RPMI8226 (cell line): ENCODE results near the gene MMP15.
"Not testable (repeated sequence)": the region's sequence is repeated elsewhere in the genome, so short reads cannot be mapped to it uniquely, and the experiment has no call there.

Experiments
- DNase-seq: peaks from one replicate; pipeline ENCODE4 v3.0.0-alpha.2; 2015

The MMP15 gene

DNA sequence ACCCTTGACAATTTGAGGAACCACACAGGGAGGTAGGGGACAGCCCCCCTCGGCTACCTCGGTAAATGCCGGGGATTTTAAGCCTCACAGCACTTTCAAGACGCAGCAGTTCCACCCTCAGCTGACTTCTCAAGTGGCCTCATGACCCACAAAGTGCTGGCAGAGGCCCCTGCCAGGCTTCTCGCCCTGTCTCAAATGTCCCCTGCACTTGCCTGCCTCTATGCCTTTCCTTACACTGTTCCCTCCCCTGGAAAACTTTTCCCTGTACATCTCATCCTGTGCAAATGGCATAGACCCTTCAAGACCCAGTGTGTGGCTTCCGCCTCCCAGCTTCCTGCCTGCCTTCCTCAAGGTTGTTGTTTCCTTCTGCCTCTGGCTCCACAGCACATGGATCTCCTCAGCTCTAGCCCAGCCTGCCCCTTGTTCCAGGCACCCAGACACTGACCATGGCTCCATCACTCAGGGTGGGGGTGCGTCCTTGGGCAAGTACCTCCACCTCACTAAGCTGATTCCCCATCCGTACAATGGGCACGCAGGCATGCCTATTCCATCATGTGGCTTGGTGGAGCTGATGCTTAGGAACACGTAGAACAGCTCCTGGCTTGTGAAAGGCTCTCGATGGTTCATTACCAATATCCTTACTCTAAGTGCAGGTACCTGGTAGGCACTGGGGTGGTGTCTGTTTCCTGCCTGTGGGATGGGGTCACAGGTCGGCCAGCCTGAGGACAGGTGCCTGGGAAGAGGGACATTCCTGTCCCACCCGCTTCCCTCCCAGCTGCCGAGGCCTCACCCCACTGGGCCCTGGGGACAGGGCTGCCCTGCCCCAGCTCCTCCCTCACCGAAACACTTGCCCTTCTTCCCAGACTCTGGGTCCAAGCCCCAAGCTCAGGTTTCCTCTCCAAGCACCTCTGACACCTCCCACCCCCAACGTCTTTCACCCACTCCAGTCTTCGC lies 24.0 kb downstream of the MMP15 start:
- DNase-seq = no peak

DNA sequence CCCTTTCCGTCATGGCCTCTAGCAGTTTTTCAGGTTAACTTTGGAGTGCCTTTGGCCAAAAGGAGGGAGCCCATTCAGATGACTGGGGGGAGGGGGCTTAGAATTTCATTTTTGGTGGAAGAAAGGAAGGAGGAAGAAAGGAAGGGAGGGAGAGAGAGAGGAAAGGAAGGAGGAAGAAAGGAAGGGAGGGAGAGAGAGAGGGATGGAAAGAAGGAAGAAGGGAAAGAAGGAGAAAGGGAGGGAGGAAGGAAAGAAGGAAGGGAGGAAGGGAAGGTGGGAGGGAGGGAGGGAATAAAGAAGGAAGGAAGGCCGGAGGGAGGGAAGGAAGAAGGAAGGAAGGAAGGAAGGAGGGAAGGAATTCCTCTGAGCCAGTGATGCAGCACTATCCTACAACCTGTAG lies 25.7 kb downstream of the MMP15 start:
- DNase-seq = no peak

DNA sequence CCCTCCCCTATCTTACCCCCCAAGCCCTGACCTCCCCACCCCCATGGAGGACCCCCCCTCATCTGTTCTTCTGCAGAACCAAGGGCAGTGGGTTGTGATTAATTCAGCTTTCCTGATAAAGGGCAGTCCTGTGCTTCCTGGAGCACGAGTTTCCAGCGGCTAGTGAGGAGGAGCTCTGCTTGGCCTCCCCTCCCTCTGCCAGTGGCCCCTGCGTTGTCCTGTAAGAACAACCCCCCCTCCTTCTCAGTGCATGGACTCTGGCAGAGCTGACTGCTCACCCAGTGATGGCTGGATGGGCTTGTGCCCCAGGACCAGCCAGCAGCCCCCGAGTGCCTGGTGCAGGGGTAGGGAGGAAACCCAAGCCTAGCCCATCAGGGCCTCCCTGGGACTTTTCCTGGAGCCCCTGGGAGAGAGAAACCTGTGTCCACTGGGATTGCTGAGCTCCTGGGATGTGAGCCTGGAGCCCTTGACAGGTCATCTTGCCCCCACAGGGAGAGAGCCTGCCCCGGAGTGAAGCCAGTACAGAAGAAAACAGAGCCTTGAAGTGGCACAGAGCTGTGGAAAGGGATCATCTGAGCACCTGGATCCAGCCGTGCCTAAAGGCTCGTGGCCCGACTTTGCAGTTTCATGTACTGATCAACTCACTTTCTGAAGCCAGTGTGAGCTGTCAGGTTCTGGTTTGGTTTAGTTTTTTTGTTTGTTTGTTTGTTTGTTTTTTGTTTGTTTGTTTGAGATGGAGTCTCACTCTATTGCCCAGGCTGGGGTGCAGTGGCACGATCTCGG lies 26.5 kb downstream of the MMP15 start:
- DNase-seq = no peak

DNA sequence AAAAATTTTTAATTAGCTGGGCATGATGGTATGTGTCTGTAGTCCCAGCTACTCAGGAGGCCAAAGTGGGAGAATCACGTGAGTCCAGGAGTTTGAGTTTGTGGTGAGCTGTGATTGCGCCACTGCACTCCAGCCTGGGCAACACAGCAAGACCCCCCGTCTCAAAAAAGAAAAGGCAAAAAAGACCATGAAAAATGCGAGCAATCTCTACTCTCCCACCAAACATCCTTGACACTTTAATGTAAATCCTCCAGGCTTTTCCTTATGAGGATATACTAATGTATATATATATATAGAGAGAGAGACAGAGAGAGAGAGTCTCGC lies 28.1 kb downstream of the MMP15 start:
- no peak for DNase-seq

DNA sequence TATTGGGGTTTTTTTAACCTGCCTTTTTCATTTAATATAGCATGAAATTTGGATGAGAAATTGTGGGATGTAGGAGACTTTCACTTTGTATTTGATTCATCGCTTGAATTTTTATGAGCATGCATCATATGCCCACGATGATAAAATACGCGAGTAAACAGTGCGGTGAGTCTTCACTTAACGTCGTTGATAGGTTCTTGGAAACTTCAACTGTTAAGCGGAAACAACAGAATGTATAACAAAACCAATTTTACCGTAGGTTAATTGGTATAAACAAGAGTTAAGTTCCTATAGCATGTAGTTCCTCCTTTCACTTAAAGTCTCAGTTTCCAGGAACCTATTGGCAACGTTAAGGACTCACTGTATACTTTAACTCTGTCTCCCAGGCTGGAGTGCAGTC lies 28.7 kb downstream of the MMP15 start:
- no peak for DNase-seq

DNA sequence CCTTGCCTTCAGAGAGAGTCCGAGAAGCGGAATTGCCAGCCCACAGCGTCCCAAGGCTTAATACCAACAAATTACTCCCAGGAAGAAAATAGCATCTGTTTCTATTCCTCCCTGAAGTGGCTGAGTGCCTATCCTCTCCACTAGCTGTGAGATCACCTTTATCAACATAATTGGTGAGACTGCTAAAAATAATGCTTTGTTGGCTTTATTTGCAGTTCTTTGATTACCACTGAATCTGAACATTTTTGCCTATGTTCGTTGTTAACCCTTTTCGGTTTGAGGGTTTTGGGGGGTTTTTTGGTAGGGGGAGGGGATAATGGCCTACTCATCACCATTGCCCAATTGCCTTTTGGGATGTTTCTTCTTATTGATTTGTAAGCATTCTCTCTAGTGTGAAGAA lies 31.0 kb downstream of the MMP15 start:
- no peak for DNase-seq

DNA sequence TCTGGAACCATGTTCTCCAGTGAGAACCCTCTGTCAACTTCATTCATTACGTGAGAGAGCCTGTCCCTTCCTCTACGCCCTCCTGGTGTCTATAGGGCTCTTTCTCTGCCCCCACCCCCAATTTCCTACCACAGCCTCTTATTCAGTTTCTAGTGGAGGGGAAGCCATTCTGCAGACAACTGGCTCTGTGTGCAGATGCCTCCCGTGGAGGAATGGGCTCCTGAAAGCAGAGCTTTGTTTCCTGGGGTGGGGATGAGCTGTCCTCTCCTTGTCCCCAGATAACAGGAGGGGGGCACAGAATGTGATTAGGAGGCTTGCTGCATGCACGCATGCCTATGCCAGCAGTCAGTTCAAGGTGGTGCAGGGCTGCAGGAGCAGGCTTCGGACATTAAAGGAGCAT lies 31.6 kb downstream of the MMP15 start:
- no peak for DNase-seq

DNA sequence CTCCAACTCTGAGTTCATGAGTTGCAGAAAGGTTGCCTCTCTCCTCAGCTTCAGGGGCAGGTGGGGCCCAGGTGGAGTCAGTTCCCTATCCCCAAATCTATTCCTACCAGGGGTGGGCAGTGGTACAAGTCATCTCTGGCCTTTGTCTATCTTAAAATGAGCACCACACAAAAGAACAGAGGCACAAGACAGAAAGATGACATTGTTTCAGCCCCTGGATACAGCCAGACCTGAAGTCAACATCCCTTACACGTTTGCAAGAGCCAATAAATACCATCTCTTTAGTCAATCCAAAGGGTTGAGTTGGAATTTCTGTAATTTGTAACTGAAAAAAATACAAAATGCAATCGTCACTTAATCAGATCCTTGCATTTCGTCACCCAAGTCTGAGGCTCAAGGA lies 32.2 kb downstream of the MMP15 start:
- DNase-seq = no peak

DNA sequence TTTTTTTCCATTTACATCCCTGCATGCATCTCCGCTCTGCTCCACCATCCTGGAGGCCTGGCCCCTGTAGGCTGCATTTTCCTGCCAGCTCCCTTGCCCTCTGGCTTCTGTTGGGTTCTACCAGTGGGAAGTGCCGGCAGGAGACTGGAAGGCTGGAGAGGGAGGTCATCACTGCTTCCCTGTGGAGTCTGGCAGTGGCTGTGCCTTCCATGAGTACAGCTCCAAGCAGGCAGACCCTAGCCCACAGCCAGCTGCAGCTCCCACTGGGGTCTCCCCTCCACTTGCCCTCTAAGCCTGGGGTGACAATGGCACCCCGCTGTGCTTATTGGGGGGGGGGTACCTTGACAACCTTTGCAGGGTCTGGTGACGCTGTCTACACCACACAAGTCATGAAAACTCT lies 37.3 kb downstream of the MMP15 start:
- DNase-seq = no peak

DNA sequence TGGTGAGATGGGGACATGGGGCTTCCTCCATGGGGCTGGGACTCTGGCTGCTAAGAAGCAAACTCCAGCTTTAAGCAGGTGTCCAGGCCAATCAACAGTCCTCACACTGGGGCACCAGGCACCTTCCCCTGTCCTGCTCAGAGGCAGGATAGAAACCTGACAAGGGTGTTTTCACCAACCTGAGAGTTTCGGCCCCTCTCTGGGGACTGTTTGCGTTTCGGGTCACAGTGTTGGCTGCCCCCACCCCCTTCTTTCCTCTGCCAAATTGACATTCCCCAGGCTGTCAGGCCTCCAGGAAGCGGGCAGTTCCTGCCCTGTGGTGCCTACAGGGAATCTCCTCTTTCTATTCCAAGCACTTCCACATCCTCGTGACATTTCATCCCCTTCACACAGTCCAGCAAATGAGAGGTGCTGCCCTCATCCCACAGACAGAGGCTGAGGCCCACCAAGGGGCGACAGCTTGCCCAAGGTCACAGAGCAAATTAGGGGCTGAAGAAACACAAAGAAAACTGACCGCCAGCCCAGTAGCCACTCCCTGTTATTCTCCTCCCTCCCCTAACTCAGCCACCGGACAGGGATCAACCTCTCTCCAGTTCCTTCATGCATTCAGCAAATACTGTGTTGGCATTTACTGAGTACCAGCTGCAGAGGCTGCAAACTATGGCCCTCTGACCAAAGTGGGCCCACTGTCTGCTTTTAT lies 38.0 kb downstream of the MMP15 start:
- no peak for DNase-seq

DNA sequence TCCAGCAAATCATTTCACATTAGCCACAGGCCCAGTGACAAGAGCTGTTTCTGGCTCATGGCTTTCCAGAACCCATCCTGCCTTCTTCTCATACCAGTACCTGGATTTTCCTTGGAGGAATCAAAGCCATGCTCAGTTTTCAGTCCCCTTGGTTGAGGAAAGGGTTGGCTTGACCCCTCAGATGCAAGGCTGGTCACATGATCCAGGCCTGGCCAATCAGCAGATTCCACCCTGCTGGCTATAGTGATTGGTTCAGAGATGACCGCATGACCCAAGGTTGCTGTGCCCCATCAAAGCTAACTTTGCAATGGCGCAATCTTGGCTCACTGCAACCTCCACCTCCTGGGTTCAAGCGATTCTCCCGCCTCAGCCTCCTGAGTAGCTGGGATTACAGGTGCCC lies 45.0 kb downstream of the MMP15 start:
- no peak for DNase-seq

DNA sequence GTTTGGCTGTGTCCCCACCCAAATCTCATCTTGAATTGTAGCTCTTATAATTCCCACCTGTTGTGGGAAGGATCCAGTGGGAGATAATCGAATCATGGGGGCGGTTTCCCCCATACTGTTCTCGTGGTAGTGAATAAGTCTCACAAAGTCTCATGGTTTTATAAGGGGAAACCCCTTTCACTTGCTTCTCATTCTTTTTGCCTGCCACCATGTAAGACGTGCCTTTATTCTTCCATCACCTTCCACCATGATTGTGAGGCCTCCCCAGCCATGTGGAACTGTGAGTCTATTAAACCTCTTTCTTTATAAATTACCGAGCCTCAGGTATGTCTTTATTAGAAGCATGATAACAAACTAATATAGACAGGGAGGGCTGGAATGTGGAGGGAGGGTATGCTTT lies 46.6 kb downstream of the MMP15 start:
- DNase-seq = not testable (repeated sequence)

DNA sequence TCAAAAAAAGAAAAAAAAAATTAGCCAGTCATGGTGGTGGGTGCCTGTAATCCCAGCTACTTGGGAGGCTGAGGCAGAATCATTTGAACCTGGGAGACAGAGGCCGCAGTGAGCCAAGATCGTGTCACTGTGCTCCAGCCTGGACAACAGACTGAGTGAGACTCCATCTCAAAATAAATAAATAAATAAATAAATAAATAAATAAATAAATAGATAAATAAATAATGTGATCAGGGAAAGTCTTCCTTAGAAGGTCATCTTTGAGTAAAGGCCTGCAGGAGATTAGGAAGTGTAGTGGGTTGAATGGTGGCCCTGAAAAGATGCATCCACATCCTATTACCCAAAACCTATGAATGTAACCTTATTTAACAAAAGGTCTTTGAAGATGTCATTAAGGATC lies 47.5 kb downstream of the MMP15 start:
- DNase-seq = not testable (repeated sequence)

DNA sequence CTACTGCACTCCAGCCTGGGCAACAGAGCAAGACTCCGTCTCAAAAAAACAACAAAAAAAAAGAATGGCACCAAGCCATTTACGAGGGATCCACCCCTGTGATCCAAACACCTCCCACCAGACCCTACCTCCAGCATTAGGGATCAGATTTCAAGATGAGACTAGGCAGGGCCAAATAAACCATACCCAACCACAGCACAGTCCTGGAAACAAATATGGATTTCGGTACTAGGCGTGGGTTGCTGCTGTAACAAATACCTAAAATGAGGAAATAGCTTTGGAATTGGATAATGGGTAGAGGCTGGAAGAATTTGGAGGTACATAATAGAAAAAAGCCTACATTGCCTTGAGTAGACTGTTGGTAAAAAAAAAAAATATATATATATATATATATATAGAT lies 49.1 kb downstream of the MMP15 start:
- DNase-seq = no peak

DNA sequence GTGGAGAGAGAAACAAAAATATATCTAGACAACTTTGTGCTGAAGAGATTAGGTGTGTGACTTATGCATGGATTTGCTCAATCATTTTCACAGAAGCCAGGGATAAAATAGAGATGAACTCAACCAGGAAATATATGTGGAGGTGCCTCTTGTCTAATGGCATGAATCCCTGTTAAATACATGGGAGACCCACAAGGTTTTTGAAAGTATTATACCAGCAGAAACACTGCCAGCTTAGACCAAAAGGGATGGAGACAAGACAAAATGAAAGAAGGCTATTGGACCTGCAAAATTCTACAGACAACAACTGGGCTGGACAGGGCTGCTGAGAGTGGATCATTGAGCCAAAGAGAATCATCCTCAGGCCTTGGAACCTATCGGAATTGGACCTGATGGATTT lies 51.0 kb downstream of the MMP15 start:
- no peak for DNase-seq

DNA sequence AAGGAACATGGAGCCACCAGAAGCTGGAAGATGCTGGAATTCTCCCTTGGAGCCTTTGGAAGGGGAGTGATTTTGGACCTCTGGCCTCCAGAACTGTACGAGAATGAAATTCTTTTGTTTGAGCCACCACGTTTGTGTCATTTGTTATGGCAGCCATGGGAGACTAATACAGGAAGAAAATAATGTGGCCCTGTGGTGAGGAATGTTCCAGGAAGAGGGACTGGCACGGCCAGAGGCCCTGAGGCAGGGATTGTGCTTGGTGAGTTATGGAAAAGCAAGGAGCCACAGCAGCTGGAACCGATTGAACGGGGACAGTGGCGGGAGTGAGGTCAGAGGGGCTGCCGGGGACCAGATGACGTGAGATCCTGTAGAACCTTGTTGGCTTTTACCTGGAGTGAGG lies 52.2 kb downstream of the MMP15 start:
- DNase-seq = no peak

DNA sequence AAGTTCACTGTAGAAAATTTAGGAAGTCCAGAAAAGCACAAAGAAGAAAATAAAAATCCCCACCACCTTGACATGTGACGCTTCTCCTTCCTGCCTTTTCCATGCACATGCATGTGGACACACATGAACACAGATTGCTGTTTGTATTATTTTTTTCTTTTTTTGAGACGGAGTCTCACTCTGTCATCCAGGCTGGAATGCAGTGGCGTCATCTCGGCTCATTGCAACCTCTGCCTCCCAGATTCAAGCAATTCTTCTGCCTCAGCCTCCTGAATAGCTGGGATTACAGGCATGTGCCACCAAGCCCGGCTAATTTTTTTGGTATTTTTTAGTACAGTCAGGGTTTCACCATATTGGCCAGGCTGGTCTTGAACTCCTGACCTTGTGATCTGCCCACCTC lies 55.1 kb downstream of the MMP15 start:
- DNase-seq = not testable (repeated sequence)

DNA sequence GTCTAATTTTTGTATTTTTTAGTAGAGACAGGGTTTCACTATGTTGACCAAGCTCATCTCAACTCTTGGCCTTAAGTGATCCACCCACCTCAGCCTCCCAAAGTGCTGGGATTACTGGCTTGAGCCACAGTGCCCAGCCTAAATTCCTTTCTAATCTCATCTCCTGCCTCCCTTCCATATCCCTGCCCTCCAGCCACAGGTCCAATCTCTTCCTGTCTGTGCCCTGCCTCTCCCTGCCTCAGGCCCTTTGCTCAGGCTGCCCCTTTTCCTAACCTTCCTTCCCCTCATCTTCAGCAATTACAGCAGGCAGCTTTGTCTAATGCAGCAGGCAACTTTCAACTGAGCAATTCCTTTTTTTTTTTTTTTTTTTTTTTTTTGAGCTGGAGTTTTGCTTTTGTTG lies 56.8 kb downstream of the MMP15 start:
- no peak for DNase-seq

DNA sequence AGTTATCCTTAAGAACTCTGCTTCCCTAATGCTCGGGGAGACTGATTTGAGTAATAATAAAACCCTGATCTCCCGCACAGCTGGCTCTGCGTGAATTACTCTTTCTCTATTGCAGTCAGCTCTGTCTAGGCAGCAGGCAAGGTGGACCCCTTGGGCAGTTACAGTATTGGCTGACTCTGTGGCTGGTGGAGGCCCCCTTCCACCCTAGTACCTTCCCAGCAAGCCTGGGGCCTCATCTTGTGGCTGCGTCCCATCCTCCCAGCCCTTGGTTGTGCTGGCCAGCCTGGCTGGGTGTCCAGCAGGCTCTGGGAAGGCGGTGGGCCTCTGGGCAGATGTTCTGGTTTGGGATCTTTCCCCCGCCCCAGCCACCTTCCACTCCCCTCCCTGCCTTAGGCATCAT lies 59.1 kb downstream of the MMP15 start:
- no peak for DNase-seq

DNA sequence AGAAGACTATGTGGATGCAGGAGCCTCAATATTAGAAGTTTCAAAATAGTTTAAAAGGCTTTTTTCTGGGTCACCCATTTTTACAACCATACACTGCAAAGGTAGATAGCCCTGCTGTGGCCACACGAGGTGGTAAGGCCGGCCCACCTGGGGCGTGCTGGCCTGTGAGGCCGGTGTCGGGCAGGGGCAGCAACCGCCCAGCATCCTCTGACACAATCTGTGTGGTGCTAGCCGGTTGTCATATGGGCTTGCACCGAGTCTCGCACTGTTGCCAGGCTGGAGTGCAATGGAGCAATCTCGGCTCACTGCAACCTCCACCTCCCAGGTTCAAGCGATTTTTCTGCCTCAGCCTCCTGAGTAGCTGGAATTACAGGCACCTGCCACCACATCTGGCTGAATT lies 59.6 kb downstream of the MMP15 start:
- no peak for DNase-seq

DNA sequence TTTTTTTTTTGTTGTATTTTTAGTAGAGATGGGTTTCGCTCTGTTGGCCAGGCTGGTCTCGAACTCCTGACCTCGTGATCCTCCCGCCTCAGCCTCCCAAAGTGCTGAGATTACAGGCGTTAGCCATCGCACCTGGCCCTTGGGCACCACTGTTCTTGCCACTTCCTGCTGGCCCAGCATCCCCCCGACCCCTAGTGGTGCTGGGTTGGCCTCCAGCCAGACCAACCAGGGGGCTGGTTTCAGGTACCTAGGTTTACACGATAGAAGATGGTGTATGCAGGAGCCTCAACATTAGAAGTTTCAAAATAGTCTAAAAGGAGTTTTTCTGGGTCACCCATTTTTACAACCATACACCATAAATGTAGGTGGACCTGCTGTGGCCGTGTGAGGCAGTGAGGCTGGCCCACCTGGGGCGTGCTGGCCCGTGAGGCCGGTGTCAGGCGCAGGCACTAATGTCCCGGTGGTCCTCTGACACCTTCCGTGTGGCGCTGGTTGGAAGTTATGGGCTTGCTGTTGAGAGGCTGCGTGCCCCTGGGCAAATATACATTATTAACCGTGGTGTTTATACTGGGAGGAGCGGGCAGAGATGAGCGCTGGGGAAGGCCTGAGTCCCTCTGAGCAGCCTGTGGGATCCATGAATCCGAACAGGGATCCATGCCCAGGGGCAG lies 60.2 kb downstream of the MMP15 start:
- DNase-seq = peak; percentile 40

DNA sequence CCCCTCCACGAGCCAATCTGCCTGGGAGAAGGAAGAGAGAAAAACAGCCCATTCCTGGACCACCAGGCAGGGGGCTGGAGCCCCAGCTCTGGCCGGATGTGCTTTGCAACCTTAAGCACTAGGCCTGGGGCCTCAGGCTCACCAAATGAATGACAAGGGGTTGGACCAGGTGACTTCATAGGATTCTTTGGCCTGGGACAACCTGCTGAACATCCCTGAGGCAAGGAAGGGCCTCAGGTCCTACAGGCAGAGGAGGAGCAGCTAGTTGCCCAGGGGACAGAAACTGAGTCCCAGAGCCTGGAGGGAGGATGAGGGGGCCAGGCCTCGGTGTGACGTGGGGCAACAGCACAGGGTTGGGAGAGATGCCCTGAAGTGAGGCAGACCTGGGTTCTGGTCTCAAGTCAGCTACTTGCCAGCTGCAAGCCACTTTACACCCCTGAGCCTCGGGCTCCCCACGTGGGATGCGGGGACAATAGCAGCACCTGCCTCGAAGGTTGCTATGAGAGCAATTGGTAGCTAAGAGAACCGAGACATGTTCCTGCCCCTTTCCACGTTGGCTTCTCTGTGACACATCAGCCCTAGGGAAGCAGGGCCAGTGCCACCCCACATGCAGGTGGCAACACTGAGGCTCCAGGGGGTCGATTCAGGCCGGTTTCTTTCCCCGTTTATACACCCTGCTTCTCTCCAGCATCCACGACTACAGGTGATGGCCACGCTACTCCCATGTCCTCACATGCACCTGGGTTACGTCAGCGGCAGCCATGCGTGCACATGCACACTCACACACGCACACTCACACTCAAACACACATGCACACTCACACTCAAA lies 61.0 kb downstream of the MMP15 start:
- peak; percentile 46 for DNase-seq
